ENCODE data around the gene KPNA6. TPM values are rescaled to one million over a fixed set of nuclear protein-coding genes. Genes with fewer than 3 reads are reported as not detected.

The KPNA6 gene
- total RNA-seq, 2 donors from 2014 or later: 95.4 to 119 TPM

DNA sequence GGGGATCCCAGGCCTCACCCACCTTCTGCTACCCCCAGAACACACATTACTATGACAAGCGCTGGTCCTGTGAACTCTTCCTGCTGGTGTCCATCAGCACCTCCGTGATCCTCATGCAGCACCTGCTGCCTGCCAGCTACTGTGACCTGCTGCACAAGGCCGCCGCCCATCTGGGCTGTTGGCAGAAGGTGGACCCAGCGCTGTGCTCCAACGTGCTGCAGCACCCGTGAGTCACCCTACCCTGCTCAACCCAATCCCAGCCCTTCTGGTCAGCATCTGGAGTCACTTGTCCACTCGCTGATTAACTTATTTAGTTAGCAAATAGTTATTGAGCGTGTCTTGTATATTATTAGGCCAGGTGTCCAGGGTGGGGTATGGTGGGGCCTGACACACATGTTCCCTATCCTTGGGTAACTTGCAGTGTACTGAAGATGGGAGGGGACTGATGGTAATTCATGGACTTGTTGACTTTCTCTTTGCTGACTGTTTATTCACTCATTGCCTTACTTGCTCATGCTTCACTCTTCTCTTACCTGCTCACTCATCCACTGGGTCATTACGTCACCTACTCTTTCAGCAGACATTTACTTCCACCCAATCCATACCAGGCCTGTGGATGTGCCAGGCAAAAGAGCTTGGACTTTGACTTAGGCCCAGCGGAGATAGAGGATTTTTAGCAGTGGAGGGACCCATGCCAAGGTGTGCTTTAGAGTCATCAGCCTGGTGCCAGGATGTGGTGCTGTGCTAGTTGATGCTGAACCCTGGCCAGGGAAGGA is 12.9 kb upstream of the KPNA6 start:
- no peaks in the 10 kb centered on the region for H3K27me3 Mint-ChIP-seq (ENCODE audit: insufficient read depth)
- no peaks in the 10 kb centered on the region for H3K4me1 ChIP-seq (ENCODE audit: control insufficient read depth, insufficient read depth, low read length)
- no peak overlapping the region for H3K4me3 Mint-ChIP-seq
- H3K9me3 Mint-ChIP-seq: no peaks in the 10 kb centered on the region
- H3K36me3 ChIP-seq (ENCODE audit: control insufficient read depth, insufficient read depth, low read length): peaks cover 49% of the 10 kb centered on the region
- DNase-seq: no peak
- H3K27ac ChIP-seq (ENCODE audit: low read depth, low read length): no peak overlapping the region
- H3K4me3 ChIP-seq (ENCODE audit: low read length): no peak overlapping the region
- H3K36me3 Mint-ChIP-seq (ENCODE audit: low read depth): peaks cover 64% of the 10 kb centered on the region
- TF ChIP-seq, protein P1, sequence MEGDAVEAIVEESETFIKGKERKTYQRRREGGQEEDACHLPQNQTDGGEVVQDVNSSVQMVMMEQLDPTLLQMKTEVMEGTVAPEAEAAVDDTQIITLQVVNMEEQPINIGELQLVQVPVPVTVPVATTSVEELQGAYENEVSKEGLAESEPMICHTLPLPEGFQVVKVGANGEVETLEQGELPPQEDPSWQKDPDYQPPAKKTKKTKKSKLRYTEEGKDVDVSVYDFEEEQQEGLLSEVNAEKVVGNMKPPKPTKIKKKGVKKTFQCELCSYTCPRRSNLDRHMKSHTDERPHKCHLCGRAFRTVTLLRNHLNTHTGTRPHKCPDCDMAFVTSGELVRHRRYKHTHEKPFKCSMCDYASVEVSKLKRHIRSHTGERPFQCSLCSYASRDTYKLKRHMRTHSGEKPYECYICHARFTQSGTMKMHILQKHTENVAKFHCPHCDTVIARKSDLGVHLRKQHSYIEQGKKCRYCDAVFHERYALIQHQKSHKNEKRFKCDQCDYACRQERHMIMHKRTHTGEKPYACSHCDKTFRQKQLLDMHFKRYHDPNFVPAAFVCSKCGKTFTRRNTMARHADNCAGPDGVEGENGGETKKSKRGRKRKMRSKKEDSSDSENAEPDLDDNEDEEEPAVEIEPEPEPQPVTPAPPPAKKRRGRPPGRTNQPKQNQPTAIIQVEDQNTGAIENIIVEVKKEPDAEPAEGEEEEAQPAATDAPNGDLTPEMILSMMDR (conservative IDR thresholded peaks at IDR 0.05): no peak
- WGBS, 2 experiments (ENCODE audit: insufficient coverage in 1 of 2, insufficient read length in 1 of 2): 94 to 100% methylated on average over 7 to 11 of the region's 11 CpGs
- H3K9me3 ChIP-seq (ENCODE audit: control insufficient read depth, low read length): no peaks in the 10 kb centered on the region
- no peak overlapping the region for H3K9ac ChIP-seq (ENCODE audit: extremely low read depth, low read length, poor library complexity, severe bottlenecking)
- H3K27me3 ChIP-seq (ENCODE audit: control insufficient read depth, insufficient read depth, low read length, poor library complexity, severe bottlenecking): no peaks in the 10 kb centered on the region
- H3K4me1 Mint-ChIP-seq: no peaks in the 10 kb centered on the region
- no peak overlapping the region for H3K27ac Mint-ChIP-seq

DNA sequence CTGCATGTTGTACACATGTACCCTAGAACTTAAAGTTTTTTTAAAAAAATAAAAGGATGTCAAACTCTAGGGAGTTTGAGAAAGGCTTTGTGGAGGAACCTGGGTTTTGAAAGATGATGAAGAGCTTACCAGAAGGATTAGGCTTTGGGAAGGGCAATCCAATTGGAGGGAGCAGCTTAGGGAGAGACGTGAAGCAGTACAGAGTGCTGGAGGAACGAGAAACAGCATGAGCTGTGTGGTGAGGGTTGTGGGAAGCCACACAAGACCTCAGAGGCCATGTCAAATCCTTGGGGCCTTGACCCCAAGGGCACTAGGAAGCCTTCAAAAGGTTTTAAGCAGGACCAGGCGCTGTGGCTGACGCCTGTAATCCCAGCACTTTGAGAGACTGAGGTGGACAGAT is 8.4 kb upstream of the KPNA6 start:
- 85 to 90% methylated on average over 4 of the region's 4 CpGs for WGBS, 2 experiments (ENCODE audit: insufficient coverage in 1 of 2, insufficient read length in 1 of 2)
- H3K4me1 ChIP-seq (ENCODE audit: control insufficient read depth, insufficient read depth, low read length): peaks cover 3% of the 10 kb centered on the region
- no peak overlapping the region for H3K4me3 ChIP-seq (ENCODE audit: low read length)
- H3K9ac ChIP-seq (ENCODE audit: extremely low read depth, low read length, poor library complexity, severe bottlenecking): no peak overlapping the region
- Mint-ChIP-seq H3K9me3 (no peaks in the 10 kb centered on the region), H3K4me3 (no peak overlapping the region), H3K27ac (peak overlapping the region; percentile 55), H3K4me1 (peaks cover 6% of the 10 kb centered on the region), H3K36me3 (ENCODE audit: low read depth) (peaks cover 48% of the 10 kb centered on the region), H3K27me3 (ENCODE audit: insufficient read depth) (no peaks in the 10 kb centered on the region)
- H3K36me3 ChIP-seq (ENCODE audit: control insufficient read depth, insufficient read depth, low read length): peaks cover 38% of the 10 kb centered on the region
- no peaks in the 10 kb centered on the region for H3K27me3 ChIP-seq (ENCODE audit: control insufficient read depth, insufficient read depth, low read length, poor library complexity, severe bottlenecking)
- no peak for DNase-seq
- TF ChIP-seq, protein P1 (conservative IDR thresholded peaks at IDR 0.05): no peak
- H3K27ac ChIP-seq (ENCODE audit: low read depth, low read length): no peak overlapping the region
- no peaks in the 10 kb centered on the region for H3K9me3 ChIP-seq (ENCODE audit: control insufficient read depth, low read length)

DNA sequence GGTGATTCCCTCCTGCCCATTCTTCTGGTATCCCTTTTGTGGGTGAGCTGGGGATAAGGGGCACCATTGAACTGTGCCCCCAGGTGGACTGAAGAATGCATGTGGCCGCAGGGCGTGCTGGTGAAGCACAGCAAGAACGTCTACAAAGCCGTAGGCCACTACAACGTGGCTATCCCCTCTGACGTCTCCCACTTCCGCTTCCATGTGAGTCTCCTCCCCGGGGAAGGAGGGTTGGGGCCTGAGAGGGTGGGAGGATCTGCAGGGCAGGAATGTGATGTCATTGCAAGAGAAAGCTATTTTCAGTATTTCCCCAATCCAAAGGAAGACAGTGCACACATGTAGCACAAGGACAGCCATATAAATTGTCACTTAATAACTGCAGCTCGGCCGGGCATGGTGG is 7.5 kb upstream of the KPNA6 start:
- Histone ChIP-seq H3K27ac (ENCODE audit: low read depth, low read length) (no peak overlapping the region), H3K36me3 (ENCODE audit: control insufficient read depth, insufficient read depth, low read length) (peaks cover 30% of the 10 kb centered on the region), H3K4me1 (ENCODE audit: control insufficient read depth, insufficient read depth, low read length) (peaks cover 3% of the 10 kb centered on the region), H3K9ac (ENCODE audit: extremely low read depth, low read length, poor library complexity, severe bottlenecking) (no peak overlapping the region), H3K27me3 (ENCODE audit: control insufficient read depth, insufficient read depth, low read length, poor library complexity, severe bottlenecking) (no peaks in the 10 kb centered on the region), H3K4me3 (ENCODE audit: low read length) (no peak overlapping the region), H3K9me3 (ENCODE audit: control insufficient read depth, low read length) (no peaks in the 10 kb centered on the region)
- Mint-ChIP-seq H3K4me1 (peaks cover 6% of the 10 kb centered on the region), H3K36me3 (ENCODE audit: low read depth) (peaks cover 39% of the 10 kb centered on the region), H3K27me3 (ENCODE audit: insufficient read depth) (no peaks in the 10 kb centered on the region), H3K4me3 (no peak overlapping the region), H3K27ac (no peak overlapping the region), H3K9me3 (no peaks in the 10 kb centered on the region)
- no peak for DNase-seq
- TF ChIP-seq, protein P1 (conservative IDR thresholded peaks at IDR 0.05): no peak
- WGBS, 2 experiments (ENCODE audit: insufficient coverage in 1 of 2, insufficient read length in 1 of 2): 91 to 97% methylated on average over 9 to 10 of the region's 10 CpGs
